Measurements from ENCODE around the gene TSPAN8.
"Not testable (repeated sequence)": the region's sequence is repeated elsewhere in the genome, so short reads cannot be mapped to it uniquely, and the experiment has no call there.

The TSPAN8 gene

DNA sequence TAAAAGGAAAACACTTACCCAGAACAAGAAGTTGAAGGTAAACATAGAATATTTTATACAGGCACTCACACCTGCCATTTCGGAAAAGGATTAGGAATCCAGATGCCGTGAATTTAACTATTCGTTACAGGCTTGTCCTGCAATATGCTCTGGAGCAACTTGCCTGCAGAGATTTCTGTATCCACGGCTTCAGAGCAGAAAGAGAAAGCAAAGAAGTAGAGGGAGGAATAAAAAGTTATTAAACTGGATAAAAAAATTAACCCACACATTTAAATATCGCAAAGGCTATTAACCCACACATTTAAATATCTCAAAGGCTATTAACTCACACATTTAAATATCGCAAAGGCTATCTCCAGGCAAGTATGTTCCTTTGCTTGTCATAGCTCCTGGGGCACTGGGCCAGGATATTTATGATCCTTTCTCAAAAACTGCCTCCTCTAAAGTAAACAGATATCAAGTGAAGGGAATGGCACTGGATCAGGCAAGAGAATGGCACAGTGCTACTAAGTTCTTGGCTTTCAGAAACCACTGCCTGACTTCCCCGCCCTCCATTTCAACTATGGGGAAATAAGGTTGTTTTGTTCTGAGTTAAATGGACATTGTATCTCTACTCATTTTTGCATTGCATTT, at the start of gene TSPAN8:
TSPAN8 (minus strand) TSS at position 399 of the 633 bp plus-strand sequence; CDS start at position 78, 321 bp downstream.
- DNase-seq, result no peak

DNA sequence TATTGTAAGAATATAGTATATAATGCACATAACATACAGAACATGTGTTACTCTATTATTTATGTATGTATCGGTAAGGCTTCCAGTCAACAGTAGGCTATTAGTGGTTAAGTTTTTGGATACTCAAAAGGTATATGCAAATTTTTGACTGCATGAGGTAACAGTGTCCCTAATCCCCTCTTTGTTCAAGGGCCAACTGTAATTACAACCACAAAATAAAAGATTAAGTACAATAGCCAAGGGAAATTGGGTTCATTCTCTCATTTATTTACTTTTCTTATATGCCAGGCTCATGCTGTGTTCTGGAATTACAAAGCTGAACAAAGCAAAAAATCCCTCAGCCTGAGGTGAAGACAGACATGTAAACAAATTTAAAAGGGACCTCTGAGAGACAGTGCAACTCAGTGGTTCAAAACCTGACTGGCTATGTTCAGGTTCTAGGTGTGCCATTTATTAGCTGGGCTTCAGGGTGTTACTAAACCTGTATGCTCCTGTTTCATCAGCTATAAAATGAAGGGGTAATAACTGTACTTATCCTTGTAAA, 43.4 kb upstream of the TSPAN8 start:
- no peak for DNase-seq

DNA sequence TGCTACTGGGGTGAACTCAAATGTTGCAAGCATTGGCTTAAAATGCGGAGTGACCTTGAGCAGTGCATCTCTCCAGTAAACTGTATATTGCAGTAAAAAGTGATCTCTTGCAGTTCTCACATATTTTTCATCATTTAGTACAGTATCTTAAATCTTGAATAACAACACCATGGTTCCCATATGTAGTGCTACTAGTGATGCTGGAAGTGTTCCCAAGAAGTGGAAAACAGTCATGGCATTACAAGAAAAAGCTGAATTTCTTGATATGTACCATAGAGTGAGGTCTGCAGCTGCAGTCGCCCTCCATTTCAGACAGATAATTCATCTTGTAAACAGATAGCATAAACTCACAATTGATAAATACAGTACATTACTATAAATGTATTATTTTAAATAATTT, 42.9 kb upstream of the TSPAN8 start:
- no peak for DNase-seq

DNA sequence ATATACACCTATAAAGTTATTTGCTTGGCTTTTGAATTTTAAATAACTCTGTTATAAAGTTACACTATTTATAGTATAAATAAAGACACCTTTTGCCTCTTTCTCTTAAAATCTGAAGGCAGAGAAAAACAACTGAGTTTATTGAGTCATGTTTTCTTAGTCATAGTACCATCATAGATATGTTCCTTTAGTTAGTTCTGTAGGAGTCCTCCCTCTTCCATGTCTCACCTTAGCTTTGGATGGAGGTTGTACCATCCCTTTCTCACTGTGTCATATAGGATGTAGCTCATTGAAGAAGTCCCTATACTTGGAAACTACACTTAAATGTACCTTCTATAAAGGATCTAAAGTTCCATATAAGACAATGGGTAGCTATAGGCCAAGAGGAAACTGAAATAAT, 39.7 kb upstream of the TSPAN8 start:
- no peak for DNase-seq

DNA sequence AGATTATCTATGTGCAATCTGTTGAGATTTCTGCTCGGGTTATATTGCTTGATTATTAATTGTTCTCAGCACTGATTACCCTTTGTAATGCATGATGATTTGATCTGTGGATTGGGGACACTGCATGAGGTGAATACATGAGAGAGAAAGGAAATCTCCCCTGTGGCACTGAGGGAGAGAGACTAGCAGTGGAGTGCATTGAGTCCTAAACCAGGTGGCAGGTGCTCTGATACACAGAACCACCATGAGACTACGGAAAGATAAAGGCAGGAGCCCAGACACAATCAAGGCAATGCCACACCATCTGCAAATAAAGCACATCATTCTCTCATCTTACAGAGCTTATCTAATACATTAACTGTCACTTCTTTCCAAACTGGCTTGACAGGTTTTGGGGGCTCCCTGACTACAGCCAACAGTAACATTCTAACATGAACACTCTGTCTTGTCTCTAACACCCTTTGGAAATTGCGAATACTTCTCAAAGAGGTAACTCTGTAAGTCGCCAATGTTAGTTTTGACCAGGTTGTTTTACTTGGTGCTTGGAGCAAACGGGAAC, 37.6 kb upstream of the TSPAN8 start:
- DNase-seq, result no peak

DNA sequence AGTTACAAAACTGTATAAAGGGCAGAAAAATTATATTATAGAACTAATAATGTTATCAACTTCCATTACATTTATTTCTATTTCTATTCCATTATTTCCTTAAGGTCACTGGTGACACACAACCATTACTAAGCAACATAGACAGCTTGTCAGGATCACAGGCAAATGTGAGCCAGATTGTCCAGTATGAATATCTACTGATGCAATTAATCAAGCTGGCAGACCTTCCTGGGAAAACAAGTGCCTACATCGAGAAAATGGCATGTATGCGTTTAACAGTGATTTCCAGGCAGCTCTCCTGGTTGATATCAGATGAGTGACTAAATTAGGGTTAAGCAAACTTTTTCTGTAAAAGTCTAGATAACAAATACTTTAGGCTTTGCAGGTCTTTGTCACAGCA, 36.9 kb upstream of the TSPAN8 start:
- DNase-seq, result no peak

DNA sequence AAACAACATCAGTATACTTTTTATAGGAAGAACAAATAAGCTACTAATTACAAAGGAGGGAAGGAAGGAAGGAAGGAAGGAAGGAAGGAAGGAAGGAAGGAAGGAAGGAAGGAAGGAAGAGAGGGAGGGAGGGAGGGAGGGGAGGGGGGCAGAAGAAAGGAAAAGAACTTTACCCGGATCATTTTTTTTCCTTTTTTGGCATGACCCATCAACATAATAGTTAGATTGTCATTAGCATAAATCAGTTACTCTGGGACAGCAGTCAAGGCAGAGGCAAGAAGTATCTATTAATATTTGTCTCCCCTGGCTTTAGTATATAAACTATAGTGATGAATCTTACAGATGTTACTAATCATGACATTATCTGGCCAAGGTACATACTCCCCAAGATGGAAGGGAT, 35.2 kb upstream of the TSPAN8 start:
- no peak for DNase-seq

DNA sequence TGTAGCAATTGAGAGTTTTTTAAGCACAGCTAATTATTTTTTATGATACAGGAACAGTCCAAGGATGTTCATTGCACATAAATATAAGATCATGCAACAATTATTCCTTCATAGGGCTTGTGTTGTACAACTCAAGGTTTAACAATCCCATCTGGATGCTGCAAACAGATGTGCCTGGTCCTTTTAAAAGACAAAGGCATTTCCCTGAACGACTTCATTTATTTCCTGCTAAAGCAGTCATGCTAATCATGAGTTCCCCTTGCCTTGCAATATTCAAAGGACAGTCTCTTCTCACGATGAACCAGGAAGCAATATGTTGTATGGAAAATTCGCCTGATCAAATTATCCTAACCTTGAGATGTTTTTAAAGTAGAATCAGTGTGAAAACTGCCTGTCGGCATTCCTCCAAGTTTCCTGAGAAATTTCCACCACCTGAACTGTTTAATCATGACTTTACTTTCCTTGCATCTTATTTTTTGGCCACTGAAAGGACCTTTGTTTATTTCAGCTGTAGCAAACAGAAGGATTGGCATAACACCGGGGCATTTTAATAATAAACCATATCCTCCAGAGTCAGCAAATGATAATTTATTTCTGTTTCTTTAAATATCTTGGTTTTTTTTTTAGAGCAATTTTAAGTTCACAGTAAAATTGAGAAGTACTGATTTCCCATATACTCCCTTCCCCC, 33.9 kb upstream of the TSPAN8 start:
- no peak for DNase-seq

DNA sequence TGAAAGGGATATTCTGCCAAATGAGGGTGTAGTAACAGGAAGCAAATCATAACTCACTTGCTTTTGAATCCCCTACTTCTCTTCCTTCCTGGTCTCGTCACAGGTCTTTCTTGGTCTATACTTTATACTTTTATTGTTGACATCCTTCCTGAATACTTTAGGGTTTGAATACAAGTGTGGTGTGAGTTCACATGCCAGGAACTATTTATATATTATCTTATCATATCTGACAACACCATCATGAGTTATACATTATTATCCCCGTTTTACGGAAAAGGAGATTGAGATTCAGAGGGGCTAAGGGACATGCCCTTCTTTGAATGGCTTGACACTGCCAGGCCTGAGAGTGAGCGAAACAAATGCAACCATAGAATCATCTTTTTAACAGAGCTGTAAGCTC, 33.0 kb upstream of the TSPAN8 start:
- DNase-seq, result no peak

DNA sequence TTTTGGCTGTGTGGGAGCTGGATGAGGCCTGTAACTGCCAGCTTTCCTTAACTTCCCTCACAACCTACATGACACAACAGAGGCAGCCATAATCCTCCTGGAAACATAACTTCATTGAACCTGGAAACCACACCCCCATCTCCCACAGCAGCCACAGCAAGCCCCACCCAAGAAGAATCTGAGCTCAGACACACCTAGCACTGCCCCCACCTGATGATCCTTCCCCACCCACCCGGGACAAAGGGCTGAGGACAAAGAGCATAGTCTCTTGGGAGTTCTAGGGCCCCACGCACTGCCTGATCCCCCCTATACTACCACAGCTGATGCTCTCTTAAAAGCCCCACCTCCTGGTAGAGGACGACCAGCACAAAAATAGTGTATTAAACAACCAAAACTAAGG, 29.6 kb upstream of the TSPAN8 start:
- DNase-seq, result no peak

DNA sequence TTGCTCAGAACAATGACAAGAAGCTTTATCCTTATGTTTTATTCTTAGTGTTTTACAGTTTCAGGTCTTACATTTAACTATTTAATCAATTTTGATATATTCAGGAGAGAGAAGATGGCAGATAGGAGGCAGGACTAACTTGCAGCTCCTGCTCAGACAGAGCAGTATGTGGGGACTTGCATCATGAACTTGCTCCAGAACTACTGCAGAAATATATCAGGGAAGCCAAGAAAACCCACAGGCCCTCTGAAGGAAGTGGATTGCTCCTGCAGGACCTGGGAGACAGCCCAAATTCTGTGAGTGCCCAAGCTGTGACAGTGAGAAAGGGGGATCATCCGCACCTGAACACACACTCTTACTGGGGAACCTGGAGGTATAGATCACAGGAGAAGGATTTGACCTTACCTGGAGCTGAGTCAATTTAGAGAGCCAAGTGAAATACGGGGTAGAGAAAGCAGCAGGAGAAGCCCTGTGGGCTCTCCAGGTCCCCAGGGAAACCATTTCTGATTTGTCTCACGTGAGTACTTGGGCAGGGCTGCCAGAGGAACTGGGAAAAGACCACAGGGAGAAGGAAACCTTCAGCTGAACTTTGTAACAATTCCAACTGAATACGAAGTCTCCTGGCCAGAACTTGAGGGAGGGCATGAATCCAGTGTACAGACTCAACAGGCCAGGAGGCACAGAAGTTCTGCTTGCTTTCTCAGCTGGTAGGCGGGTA, 28.9 kb upstream of the TSPAN8 start:
- no peak for DNase-seq

DNA sequence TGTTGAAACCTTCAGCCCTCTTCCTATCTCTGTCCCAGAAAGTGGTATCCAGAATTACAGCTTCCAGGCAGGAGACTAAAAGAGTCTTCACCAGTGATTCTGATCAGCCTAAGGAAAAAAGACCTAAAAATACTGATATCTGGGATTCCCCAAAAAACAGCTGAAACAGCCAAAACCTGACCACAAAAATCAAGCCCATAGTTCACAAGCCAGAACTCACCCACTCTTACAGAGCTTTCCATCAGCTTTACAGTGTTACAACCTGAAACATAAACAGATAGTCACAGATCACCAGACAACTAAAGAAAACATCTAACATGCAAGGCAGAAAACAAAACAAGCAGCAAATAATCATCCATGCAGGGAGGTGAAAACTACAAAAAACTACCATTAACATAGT, 26.0 kb upstream of the TSPAN8 start:
- DNase-seq, result no peak

DNA sequence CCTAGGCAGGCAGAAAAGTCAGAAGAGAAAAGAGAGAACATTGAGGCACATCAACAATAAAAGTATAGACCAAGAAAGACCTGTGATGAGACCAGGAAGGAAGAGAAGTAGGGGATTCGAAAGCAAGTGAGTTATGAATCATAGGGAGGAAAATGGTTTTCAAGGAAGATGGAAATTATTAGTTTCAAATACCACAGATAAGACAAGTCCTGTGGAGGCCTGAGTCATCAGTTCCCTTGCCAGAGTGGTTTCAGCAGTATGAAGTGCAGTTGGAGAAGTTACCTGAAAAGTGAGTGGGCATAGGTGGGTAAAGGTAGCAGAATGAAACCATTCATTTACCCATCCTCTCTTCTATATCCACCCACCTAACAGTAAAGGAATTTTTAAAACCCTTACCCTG, 25.2 kb upstream of the TSPAN8 start:
- no peak for DNase-seq

DNA sequence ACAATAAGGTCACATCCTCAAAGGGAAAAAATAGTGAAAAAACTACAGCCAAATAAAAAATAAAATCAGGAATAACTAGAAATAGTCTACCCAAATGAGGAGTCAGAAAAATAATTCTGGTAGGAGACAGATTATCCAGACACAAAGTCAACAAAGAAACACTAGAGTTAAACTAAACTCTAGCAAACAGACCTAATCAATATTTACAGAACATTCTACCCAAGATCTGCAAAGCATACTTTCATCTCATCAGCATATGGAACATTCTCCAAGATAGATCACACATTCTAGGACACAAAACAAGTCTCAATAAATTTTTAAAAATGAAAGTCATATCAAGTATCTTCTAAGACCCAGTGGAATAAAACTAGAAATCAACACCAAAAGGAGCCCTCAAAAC, 20.4 kb upstream of the TSPAN8 start:
- DNase-seq, result no peak

DNA sequence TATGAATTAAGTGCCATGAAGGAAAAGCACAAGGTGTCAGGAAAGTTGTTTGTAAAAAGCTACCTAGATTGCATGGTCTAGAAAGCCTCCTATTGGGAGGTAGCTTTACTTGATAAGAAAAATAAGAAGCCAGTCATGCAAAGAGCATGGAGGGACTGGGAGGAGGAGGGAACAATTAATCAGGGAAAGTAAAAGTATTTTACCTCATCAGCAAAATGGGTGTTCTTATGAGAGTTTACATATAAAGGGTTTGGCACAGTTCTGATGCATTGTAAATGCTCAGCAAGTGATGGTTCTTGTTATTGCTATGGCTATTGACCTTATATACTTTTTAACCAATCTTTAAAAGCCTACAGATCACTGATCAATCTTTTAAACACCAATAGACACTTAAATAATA, 17.0 kb upstream of the TSPAN8 start:
- no peak for DNase-seq

DNA sequence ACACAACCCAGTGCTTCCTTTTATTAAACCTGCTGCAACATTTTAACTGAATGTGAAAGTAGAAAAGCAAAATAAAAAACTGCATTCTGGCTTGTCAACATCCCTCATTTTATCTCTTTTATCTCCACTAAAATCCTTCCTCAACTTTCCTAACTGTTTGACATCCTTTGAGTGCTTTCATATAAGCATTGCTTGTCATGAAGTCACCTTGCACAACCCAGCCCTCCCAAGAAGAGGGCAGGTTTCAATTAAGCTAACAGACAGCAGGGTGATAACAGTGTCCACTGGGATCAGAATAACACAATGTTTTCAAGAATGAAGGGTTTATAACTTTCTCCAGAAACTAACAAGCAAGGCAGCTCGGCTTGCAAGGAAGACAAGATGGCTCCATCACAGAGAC, 16.3 kb upstream of the TSPAN8 start:
- no peak for DNase-seq

DNA sequence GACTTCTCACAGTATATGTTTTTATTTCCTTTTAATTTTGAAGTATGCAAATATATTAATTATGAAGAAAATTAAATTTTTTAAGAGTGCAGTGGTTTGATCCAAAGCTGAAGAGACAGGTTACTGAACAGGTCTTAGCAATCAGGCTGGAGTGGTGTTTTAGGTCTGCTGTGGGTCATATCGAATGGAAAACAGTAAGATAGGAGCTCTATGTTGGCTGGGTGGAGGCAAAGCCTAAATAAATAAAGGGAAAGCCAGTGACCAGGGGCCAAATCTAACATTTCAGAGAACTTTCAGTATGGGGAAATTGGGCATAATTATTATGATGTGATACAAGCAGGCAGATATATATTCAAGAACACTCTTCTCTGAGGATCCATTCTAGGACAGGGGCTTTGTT, 12.7 kb upstream of the TSPAN8 start:
- DNase-seq, result no peak

DNA sequence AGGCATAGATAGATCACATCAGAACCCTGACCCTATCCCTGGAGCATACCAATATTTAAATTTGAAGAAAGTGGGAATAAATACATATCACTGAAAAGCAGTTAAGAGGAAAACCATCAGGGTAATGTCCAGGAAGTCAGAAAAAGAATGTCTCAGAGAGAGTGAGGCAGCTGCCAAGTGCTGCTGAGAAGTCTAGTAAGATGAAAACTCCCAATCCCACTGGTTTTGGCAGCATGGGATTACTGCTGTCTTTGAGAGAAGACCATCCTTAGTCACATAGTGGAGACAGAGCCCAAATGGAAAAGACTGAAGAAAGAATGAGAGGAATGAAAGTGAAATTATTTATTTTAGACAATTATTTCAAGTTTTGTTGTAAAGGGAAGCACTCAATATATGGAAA, 11.5 kb upstream of the TSPAN8 start:
- no peak for DNase-seq

DNA sequence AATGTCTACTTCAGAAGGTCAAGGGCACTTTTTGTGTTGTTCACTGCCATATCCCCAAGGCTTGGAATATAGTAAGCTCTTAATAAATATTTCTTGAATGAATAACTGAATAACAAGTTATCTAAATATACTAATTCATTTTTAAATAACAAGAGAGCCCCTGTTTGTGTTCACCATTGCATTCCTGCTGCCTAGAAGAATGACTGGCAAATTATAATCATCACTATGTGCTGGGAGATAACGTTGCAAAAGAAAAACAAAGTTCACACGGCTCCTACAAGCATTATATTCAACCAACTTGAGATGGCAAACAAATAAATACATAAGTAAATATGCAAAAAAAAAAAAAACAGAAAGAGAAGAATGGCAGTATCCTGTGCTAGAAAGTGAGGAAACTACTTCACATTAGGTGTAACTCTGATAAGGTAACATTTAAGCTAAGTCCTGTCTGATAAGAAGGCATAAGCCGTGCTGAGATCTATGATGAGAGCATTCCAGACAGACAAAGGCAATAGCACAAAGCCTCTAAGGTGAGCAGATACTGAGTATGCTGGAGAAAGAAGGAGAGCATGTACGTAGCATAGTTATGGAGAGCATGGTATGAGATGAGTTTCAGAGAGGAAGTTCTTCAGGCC, 9.2 kb upstream of the TSPAN8 start:
- DNase-seq, result no peak

DNA sequence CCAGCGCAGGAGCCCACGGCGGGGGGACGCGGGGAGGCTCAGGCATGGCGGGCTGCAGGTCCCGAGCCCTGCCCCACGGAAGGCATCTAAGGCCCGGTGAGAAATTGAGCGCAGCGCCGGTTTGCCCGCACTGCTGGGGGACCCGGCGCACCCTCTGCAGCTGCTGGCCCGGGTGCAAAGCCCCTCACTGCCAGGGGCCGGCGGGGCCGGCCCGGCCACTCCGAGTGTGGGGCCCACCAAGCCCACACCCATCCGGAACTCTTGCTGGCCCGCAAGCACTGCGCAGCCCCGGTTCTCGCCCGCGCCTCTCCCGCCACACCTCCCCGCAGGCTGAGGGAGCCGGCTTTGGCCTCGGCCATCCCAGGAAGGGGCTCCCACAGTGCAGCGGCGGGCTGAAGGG, 8.5 kb upstream of the TSPAN8 start:
- no peak for DNase-seq

DNA sequence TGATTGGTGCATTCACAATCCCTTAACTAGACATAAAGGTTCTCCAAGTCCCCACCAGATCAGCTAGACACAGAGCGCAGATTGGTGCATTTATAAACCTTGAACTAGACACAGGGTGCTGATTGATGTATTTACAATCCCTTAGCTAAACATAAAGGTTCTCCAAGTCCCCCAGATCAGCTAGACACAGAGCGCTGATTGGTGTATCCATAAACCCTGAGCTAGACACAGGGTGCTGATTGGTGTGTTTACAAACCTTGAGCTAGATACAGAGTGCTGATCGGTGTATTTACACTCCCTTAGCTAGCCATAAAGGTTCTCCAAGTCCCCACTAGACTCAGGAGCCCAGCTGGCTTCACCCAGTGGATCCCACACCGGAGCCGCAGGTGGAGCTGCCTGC, 8.0 kb upstream of the TSPAN8 start:
- not testable (repeated sequence) for DNase-seq

DNA sequence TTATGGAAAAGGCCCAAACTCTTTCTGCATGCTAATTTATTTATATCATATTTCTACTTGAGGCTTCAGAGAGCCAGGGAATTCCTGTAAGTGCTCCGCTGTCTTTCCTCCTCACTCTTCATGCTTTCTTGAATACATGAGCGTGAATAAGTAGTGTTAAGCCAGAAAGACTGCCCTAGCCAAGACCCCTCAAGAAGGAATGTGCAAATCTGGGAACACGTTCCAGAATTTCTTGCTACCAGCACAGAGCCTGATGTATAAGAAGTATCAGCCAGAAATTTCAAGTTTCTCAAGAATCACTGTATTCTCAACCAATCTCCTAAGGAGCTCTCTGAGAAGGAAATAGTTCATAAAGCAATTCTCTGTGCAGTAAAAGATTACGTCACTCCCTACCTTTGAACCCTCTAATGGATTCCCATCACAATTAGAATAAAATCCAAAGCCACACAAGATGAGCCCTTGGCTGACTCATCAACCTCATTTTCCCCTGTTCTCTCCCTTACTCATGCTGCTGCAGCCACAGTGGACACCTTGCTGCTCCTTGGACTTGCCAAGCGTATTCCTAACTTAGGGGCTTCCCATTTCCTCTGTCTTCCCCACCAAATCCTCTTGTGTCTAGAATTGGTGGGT, 6.9 kb upstream of the TSPAN8 start:
- no peak for DNase-seq

DNA sequence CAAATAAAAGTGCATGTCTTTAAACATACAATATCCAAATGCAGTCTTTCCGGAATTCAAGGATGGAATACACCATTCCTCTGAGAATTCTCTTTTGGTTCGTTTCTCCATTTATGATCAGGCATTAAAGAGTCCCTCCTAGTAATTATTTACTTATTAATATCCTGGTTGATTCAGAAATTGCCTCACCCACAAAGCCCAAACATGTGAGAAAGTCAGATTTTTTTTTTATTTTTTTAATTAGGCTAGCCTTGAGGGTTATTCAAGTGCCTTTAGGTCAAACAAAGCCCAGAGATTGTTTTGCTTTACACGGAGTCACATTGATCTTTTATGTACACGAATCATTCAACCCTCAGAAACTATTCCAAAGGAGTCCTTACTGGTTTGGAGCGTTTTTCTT, 6.4 kb upstream of the TSPAN8 start:
- no peak for DNase-seq
